WERI-Rb-1 (cell line): ENCODE results near the gene ISL2.

Experiments
- DNase-seq: peaks from one replicate; pipeline ENCODE4 v3.0.0-alpha.2; 2020
- H3K27ac ChIP-seq: fragments of 250-450 bp; sonication (Bioruptor Pico); 2 replicates; pipeline ENCODE4 v1.5.1; 2020; ENCODE audit warnings: mild to moderate bottlenecking, moderate library complexity
- H3K27me3 ChIP-seq: fragments of 250-450 bp; sonication (Bioruptor Pico); 2 replicates; pipeline ENCODE4 v1.5.1; 2021; ENCODE audit warnings: mild to moderate bottlenecking, low read depth, moderate library complexity; ENCODE audit not compliant: insufficient read depth, severe bottlenecking
- H3K36me3 ChIP-seq: fragments of 250-450 bp; sonication (Bioruptor Pico); 2 replicates; pipeline ENCODE4 v1.5.1; 2020; ENCODE audit warnings: mild to moderate bottlenecking, moderate library complexity
- H3K4me3 ChIP-seq: 2 replicates; pipeline ENCODE4 v1.5.1; 2011; ENCODE audit warnings: low read depth, mild to moderate bottlenecking, control low read depth, low read length
- H3K9me3 ChIP-seq: fragments of 250-450 bp; sonication (Bioruptor Pico); 2 replicates; pipeline ENCODE4 v1.5.1; 2021; ENCODE audit warnings: mild to moderate bottlenecking, moderate library complexity; ENCODE audit not compliant: severe bottlenecking
- CTCF ChIP-seq: IDR thresholded peaks from 2 replicates; pipeline ENCODE4 v1.5.1; 2011; ENCODE audit warnings: low read depth, mild to moderate bottlenecking, control low read depth, inconsistent platforms, low read length

ISL2 gene

DNA sequence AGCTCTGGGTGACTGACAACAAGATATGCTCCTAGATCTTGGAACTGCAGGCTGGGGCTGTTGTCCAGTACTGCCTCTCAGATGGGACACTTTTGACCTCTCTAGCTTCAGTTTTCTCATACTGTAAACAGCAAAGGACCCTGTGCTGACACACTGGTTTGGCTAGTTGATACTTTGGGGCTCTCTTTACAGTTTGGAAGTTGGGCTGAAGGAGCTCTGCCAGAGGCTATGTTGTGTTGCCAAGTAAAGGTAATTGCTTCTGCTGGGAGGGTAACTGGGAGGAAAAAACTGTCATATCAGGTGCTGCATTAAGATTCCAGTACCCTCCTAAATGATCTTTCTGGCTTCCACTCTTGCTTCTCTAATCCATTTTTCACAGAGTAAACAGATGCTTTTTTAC lies 54.0 kb downstream of the ISL2 start:
- no peak overlapping the region for H3K27ac ChIP-seq
- no peak overlapping the region for H3K4me3 ChIP-seq
- DNase-seq: no peak
- no peaks in the 10 kb centered on the region for H3K36me3 ChIP-seq
- H3K9me3 ChIP-seq: no peaks in the 10 kb centered on the region
- H3K27me3 ChIP-seq: no peaks in the 10 kb centered on the region
- no peak for TF ChIP-seq CTCF

- Histone ChIP-seq H3K9me3 (no peaks in the 10 kb centered on the region), H3K27me3 (no peaks in the 10 kb centered on the region), H3K4me3 (no peak overlapping the region), H3K36me3 (no peaks in the 10 kb centered on the region), H3K27ac (no peak overlapping the region)
- DNase-seq: no peak
- no peak for TF ChIP-seq CTCF
Observed at GRCh38 chr15:76391309-76391708, 54.7 kb downstream of the ISL2 start.

DNA sequence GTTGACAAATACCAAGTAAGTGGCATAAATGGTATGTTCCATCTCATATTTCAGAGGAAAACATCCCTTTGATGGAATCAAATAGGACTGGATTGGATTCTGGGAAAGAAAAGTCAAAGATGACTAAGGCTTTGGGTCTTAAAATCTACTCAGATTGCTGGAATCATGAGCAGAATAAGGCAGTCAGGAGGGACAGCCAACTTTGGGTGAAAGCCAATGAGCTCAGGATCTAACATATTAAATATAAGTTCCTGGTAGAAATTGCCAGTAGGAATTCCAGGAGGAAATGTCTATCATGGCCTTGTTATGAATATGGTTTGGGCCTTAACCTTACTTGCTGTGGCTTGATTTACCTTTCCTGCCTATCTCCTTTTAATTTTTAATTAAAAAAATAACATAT lies 55.3 kb downstream of the ISL2 start:
- no peak for DNase-seq
- H3K9me3 ChIP-seq: no peaks in the 10 kb centered on the region
- no peaks in the 10 kb centered on the region for H3K36me3 ChIP-seq
- no peak overlapping the region for H3K4me3 ChIP-seq
- no peak for TF ChIP-seq CTCF
- no peaks in the 10 kb centered on the region for H3K27me3 ChIP-seq
- no peak overlapping the region for H3K27ac ChIP-seq
